IMR-90 (cell line): ENCODE data around the gene PLAAT4. TPM values are rescaled to one million over a fixed set of nuclear protein-coding genes. Genes with fewer than 3 reads are reported as not detected.

Experiments
- ATAC-seq: fragments of 200-7000 bp; cut with Tn5 transposase; 2 replicates; pipeline ENCODE4 v1.9.1; 2020; ENCODE audit warnings: low read depth, mild to moderate bottlenecking, moderate library complexity
- BruUV-seq: library from RNA; stranded (reverse); fragments of 400-500 nt; replicated peaks from 2 replicates; lab custom pipeline; 2021; lab: Mats Ljungman, UMichigan
- CTCF ChIA-PET: fragments of 300-600 bp; formaldehyde crosslinking; extraction: SDS; loops from one replicate; lab custom pipeline; 2021; ENCODE audit warnings: antibody characterized with exemption; lab: Yijun Ruan, JAX
- POLR2A ChIA-PET: fragments of 300-600 bp; sonication (Branson Sonifier 250); formaldehyde crosslinking; loops from one replicate; lab custom pipeline; 2022; ENCODE audit warnings: antibody characterized with exemption; ENCODE audit not compliant: unreplicated experiment; lab: Charles Lee
- DNase-seq: peaks from one replicate; pipeline ENCODE4 v3.0.0; 2013
- H2AFZ ChIP-seq: replicated peaks from 2 replicates; pipeline ENCODE3; 2013; ENCODE audit warnings: low read length, mild to moderate bottlenecking; ENCODE audit not compliant: poor library complexity
- H2AK5ac ChIP-seq: 2 replicates; pipeline ENCODE4 v1.6.1; 2013; ENCODE audit warnings: low read depth, low read length, inconsistent platforms
- H2AK9ac ChIP-seq: replicated peaks from 2 replicates; pipeline ENCODE3; 2013; ENCODE audit warnings: mild to moderate bottlenecking, low read depth, low read length, moderate library complexity; ENCODE audit not compliant: poor library complexity
- H2BK120ac ChIP-seq: 2 replicates; pipeline ENCODE4 v1.6.1; 2013; ENCODE audit warnings: low read depth, low read length, inconsistent platforms
- H2BK15ac ChIP-seq: 3 replicates; pipeline ENCODE4 v1.6.1; 2013; ENCODE audit warnings: low read depth, low read length, inconsistent platforms
- H2BK20ac ChIP-seq: 2 replicates; pipeline ENCODE4 v1.6.1; 2013; ENCODE audit warnings: low read depth, mild to moderate bottlenecking, inconsistent platforms, low read length, moderate library complexity
- H2BK5ac ChIP-seq: 2 replicates; pipeline ENCODE4 v1.6.1; 2013; ENCODE audit warnings: mild to moderate bottlenecking, low read depth, low read length, inconsistent platforms; ENCODE audit not compliant: poor library complexity, severe bottlenecking
- H3K14ac ChIP-seq: replicated peaks from 2 replicates; pipeline ENCODE4 v1.6.1; 2013; ENCODE audit warnings: low read depth, low read length, inconsistent platforms
- H3K18ac ChIP-seq: 2 replicates; pipeline ENCODE4 v1.6.1; 2013; ENCODE audit warnings: low read depth, low read length, control low read depth
- H3K23ac ChIP-seq: 2 replicates; pipeline ENCODE4 v1.6.1; 2013; ENCODE audit warnings: low read depth, low read length, inconsistent platforms
- H3K27ac ChIP-seq: 2 replicates; pipeline ENCODE4 v1.5.1; 2013; ENCODE audit warnings: mild to moderate bottlenecking, control low read depth, low read length; ENCODE audit not compliant: insufficient read depth
- H3K27me3 ChIP-seq: 2 replicates; pipeline ENCODE4 v1.6.1; 2013; ENCODE audit warnings: low read length; ENCODE audit not compliant: control insufficient read depth, insufficient read depth
- H3K36me3 ChIP-seq: 2 replicates; pipeline ENCODE4 v1.6.1; 2013; ENCODE audit warnings: low read length, mixed read lengths; ENCODE audit not compliant: control insufficient read depth, insufficient read depth
- H3K4ac ChIP-seq: 2 replicates; pipeline ENCODE4 v1.6.1; 2013; ENCODE audit warnings: low read depth, low read length, inconsistent platforms
- H3K4me1 ChIP-seq: 2 replicates; pipeline ENCODE4 v1.6.1; 2013; ENCODE audit warnings: low read length, mixed read lengths; ENCODE audit not compliant: control insufficient read depth, insufficient read depth
- H3K4me2 ChIP-seq: 2 replicates; pipeline ENCODE4 v1.6.1; 2013; ENCODE audit warnings: low read depth, mild to moderate bottlenecking, control low read depth, low read length, moderate library complexity
- H3K4me3 ChIP-seq: 2 replicates; pipeline ENCODE4 v1.5.1; 2013; ENCODE audit warnings: low read depth, mild to moderate bottlenecking, control low read depth, low read length, moderate library complexity; ENCODE audit not compliant: insufficient read depth
- H3K56ac ChIP-seq: 2 replicates; pipeline ENCODE4 v1.6.1; 2013; ENCODE audit warnings: low read length, inconsistent platforms; ENCODE audit not compliant: insufficient read depth; ENCODE audit errors: extremely low read depth
- H3K79me1 ChIP-seq, 2 experiments: 2 replicates each; pipeline ENCODE4 v1.6.1; 2013; ENCODE audit warnings: low read length in 2 of 2, inconsistent platforms in 1 of 2, low read depth in 1 of 2
- H3K9ac ChIP-seq: 2 replicates; pipeline ENCODE4 v1.6.1; 2013; ENCODE audit warnings: low read depth, low read length, control low read depth
- H3K9me1 ChIP-seq: 2 replicates; pipeline ENCODE4 v1.6.1; 2013; ENCODE audit warnings: low read length, inconsistent platforms; ENCODE audit not compliant: insufficient read depth
- H3K9me3 ChIP-seq: 2 replicates; pipeline ENCODE4 v1.6.1; 2013; ENCODE audit warnings: low read length; ENCODE audit not compliant: control insufficient read depth, insufficient read depth
- H4K20me1 ChIP-seq: 2 replicates; pipeline ENCODE4 v1.6.1; 2013; ENCODE audit warnings: low read length, inconsistent platforms; ENCODE audit not compliant: insufficient read depth
- H4K5ac ChIP-seq: 2 replicates; pipeline ENCODE4 v1.6.1; 2013; ENCODE audit warnings: mild to moderate bottlenecking, low read depth, low read length, control low read depth
- H4K8ac ChIP-seq, 2 experiments: 2 replicates each; pipeline ENCODE4 v1.6.1; 2013; ENCODE audit warnings: low read depth in 2 of 2, low read length in 2 of 2, control low read depth in 1 of 2, inconsistent platforms in 1 of 2
- H4K91ac ChIP-seq: 2 replicates; pipeline ENCODE4 v1.6.1; 2013; ENCODE audit warnings: low read depth, low read length, inconsistent platforms; ENCODE audit not compliant: insufficient read depth
- BHLHE40 ChIP-seq: fragments of 150-350 bp; IDR thresholded peaks from 2 replicates; pipeline ENCODE4 v1.6.1; 2016; ENCODE audit warnings: mild to moderate bottlenecking, low read depth, low read length
- CEBPB ChIP-seq: IDR thresholded peaks from 2 replicates; pipeline ENCODE4 v1.6.1; 2012; ENCODE audit warnings: low read depth, low read length, improper control_type of control experiment
- FOS ChIP-seq: fragments of 150-350 bp; IDR thresholded peaks from 2 replicates; pipeline ENCODE4 v1.6.1; 2016; ENCODE audit warnings: low read depth, low read length
- MAFK ChIP-seq: IDR thresholded peaks from 2 replicates; pipeline ENCODE4 v1.6.1; 2012; ENCODE audit warnings: low read depth, low read length, improper control_type of control experiment
- MAZ ChIP-seq: IDR thresholded peaks from 2 replicates; pipeline ENCODE4 v1.6.1; 2012; ENCODE audit warnings: low read depth, mild to moderate bottlenecking, low read length, improper control_type of control experiment, moderate library complexity, borderline replicate concordance
- MXI1 ChIP-seq: IDR thresholded peaks from 2 replicates; pipeline ENCODE4 v1.6.1; 2012; ENCODE audit warnings: low read depth, mild to moderate bottlenecking, low read length, moderate library complexity, borderline replicate concordance
- NFE2L2 ChIP-seq: fragments of 150-350 bp; IDR thresholded peaks from 2 replicates; pipeline ENCODE4 v1.6.1; 2016; ENCODE audit warnings: low read depth, mild to moderate bottlenecking, low read length
- POLR2A ChIP-seq: IDR thresholded peaks from 2 replicates; pipeline ENCODE4 v1.6.1; 2012; ENCODE audit warnings: mild to moderate bottlenecking, low read depth, low read length
- RCOR1 ChIP-seq: IDR thresholded peaks from 2 replicates; pipeline ENCODE4 v1.6.1; 2012; ENCODE audit warnings: mild to moderate bottlenecking, low read length, improper control_type of control experiment; ENCODE audit not compliant: insufficient replicate concordance
- WGBS, 2 experiments: methylation state at CpG; one replicate each; pipeline versions ENCODE4 v1.1.5 to v1.1.7; 2013; ENCODE audit warnings: missing lambda C conversion rate in 2 of 2; ENCODE audit not compliant: insufficient read length in 1 of 2; ENCODE audit errors: extremely low coverage in 2 of 2; 5-methylcytosine and 5-hydroxymethylcytosine counted together
- dilution Hi-C: fragments of 300-500 bp; cut with HindIII; formaldehyde crosslinking; loops from one replicate; pipeline ENCODE4 v1.14.3; 2018; ENCODE audit warnings: low sequenced_read_pairs; ENCODE audit not compliant: unreplicated experiment
- in situ Hi-C: fragments of 300-500 bp; cut with MboI; formaldehyde crosslinking; loops from 3 replicates; pipeline ENCODE4 v1.14.3; 2019; ENCODE audit warnings: low sequenced_read_pairs, inconsistent platforms, mixed read lengths
- intact Hi-C: fragments of 100-400 bp; cut with micrococcal nuclease; formaldehyde crosslinking; loops from 2 replicates; pipeline ENCODE4 v1.10.0; 2022
- polyA plus RNA-seq, 3 experiments: library from polyadenylated mRNA; depleted of rRNA; stranded (reverse); fragments of >200 nt; gene quantifications; 2 replicates each; pipeline ENCODE4 v1.2.3, GENCODE V29; 2012; ENCODE audit warnings: low replicate concordance in 1 of 3
- total RNA-seq: library from RNA; depleted of rRNA; stranded (reverse); fragments of >200 nt; gene quantifications from 2 replicates; pipeline ENCODE4 v1.2.3, GENCODE V29; 2012
- TF ChIP-seq, protein P1 (sequence below): fragments of 150-350 bp; IDR thresholded peaks from 2 replicates; pipeline ENCODE4 v1.6.1; 2016; ENCODE audit warnings: low read depth, mild to moderate bottlenecking, low read length, moderate library complexity, borderline replicate concordance
- TF ChIP-seq, protein P2 (sequence below): conservative IDR thresholded peaks from 2 replicates; pipeline ENCODE4 v1.5.1; 2012; ENCODE audit warnings: mild to moderate bottlenecking, low read depth, low read length, improper control_type of control experiment

Gene PLAAT4
- total and polyA plus RNA-seq, 2 of the 4 experiments (the other 2 are of a cell fraction), result 0.17 to 0.18 TPM

GRCh38 chr11:63569570-63569969 is 33.0 kb downstream of the PLAAT4 start:
- Histone ChIP-seq H4K8ac (no peak overlapping the region), H3K4me3 (no peak overlapping the region), H4K5ac (no peak overlapping the region), H3K18ac (no peak overlapping the region), H3K9me3 (no peaks in the 10 kb centered on the region), H2BK120ac (no peak overlapping the region), H3K79me1 (no peaks in the 10 kb centered on the region), H4K20me1 (no peaks in the 10 kb centered on the region), H2AFZ (no peak overlapping the region), H3K27me3 (no peaks in the 10 kb centered on the region), H3K9ac (no peak overlapping the region), H3K36me3 (no peaks in the 10 kb centered on the region), H3K4me1 (peaks cover 7% of the 10 kb centered on the region), H2AK9ac (no peak overlapping the region), H2AK5ac (no peak overlapping the region), H3K14ac (no peak overlapping the region), H3K4ac (no peak overlapping the region), H3K23ac (no peak overlapping the region), H3K4me2 (no peak overlapping the region), H4K91ac (no peak overlapping the region), H3K56ac (no peak overlapping the region), H3K9me1 (peaks cover 8% of the 10 kb centered on the region), H2BK5ac (no peak overlapping the region), H3K27ac (no peak overlapping the region), H2BK20ac (no peak overlapping the region), H2BK15ac (no peak overlapping the region)
- TF ChIP-seq CEBPB (no peak), NFE2L2 (no peak), MAZ (no peak), MAFK (no peak), MXI1 (no peak), FOS (no peak), POLR2A (no peak), RCOR1 (no peak), BHLHE40 (no peak)
- TF ChIP-seq, protein P1, sequence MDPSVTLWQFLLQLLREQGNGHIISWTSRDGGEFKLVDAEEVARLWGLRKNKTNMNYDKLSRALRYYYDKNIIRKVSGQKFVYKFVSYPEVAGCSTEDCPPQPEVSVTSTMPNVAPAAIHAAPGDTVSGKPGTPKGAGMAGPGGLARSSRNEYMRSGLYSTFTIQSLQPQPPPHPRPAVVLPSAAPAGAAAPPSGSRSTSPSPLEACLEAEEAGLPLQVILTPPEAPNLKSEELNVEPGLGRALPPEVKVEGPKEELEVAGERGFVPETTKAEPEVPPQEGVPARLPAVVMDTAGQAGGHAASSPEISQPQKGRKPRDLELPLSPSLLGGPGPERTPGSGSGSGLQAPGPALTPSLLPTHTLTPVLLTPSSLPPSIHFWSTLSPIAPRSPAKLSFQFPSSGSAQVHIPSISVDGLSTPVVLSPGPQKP, result no peak
- TF ChIP-seq, protein P2, sequence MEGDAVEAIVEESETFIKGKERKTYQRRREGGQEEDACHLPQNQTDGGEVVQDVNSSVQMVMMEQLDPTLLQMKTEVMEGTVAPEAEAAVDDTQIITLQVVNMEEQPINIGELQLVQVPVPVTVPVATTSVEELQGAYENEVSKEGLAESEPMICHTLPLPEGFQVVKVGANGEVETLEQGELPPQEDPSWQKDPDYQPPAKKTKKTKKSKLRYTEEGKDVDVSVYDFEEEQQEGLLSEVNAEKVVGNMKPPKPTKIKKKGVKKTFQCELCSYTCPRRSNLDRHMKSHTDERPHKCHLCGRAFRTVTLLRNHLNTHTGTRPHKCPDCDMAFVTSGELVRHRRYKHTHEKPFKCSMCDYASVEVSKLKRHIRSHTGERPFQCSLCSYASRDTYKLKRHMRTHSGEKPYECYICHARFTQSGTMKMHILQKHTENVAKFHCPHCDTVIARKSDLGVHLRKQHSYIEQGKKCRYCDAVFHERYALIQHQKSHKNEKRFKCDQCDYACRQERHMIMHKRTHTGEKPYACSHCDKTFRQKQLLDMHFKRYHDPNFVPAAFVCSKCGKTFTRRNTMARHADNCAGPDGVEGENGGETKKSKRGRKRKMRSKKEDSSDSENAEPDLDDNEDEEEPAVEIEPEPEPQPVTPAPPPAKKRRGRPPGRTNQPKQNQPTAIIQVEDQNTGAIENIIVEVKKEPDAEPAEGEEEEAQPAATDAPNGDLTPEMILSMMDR, result no peak
- no TSS peak for BruUV-seq
- DNase-seq (no peak), ATAC-seq (no peak)
- POLR2A ChIA-PET, result no interaction called here
- in situ Hi-C loops, result no loop called here
- no CpG with 5 or more reads among the region's 3 CpGs for WGBS, 2 experiments
- dilution Hi-C loops, result no loop called here
- intact Hi-C loops, result no loop called here
- CTCF ChIA-PET, result no interaction called here
